OCI-LY1 (cell line): Measurements from ENCODE around the gene SSBP2.

ENCODE experiments used
- CTCF ChIP-seq: fragments of 200-600 bp; sonication (generic), shearing (Covaris generic); IDR thresholded peaks from 2 replicates; pipeline ENCODE4 v1.5.1; 2017; ENCODE audit warnings: mild to moderate bottlenecking, antibody characterized with exemption, low read length, moderate library complexity, mixed read lengths
- EZH2 ChIP-seq: fragments of 200-600 bp; sonication (generic), shearing (Covaris generic); IDR thresholded peaks from 2 replicates; pipeline ENCODE4 v1.8.0; 2017; ENCODE audit warnings: borderline replicate concordance, mixed run types, mild to moderate bottlenecking, antibody characterized with exemption, low read length, moderate library complexity, mixed read lengths

- TF ChIP-seq CTCF, result no peak
- TF ChIP-seq EZH2, result no peak
Measured at GRCh38 chr5:81789033-81789432, 38.1 kb upstream of the SSBP2 start.
